ENCODE measurements around the gene PAM.

- TF ChIP-seq POLR2A (IDR thresholded peaks at IDR 0.05; ENCODE audit: low read depth, low read length) (no peak), MYC (IDR thresholded peaks at IDR 0.05; ENCODE audit: low read depth, low read length) (no peak), POLR2AphosphoS5 (IDR thresholded peaks at IDR 0.05; ENCODE audit: insufficient read depth, low read depth, low read length) (no peak), FOS (IDR thresholded peaks at IDR 0.05; ENCODE audit: borderline replicate concordance, insufficient read depth, low read length) (no peak)
- TF ChIP-seq, protein P1, sequence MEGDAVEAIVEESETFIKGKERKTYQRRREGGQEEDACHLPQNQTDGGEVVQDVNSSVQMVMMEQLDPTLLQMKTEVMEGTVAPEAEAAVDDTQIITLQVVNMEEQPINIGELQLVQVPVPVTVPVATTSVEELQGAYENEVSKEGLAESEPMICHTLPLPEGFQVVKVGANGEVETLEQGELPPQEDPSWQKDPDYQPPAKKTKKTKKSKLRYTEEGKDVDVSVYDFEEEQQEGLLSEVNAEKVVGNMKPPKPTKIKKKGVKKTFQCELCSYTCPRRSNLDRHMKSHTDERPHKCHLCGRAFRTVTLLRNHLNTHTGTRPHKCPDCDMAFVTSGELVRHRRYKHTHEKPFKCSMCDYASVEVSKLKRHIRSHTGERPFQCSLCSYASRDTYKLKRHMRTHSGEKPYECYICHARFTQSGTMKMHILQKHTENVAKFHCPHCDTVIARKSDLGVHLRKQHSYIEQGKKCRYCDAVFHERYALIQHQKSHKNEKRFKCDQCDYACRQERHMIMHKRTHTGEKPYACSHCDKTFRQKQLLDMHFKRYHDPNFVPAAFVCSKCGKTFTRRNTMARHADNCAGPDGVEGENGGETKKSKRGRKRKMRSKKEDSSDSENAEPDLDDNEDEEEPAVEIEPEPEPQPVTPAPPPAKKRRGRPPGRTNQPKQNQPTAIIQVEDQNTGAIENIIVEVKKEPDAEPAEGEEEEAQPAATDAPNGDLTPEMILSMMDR (IDR thresholded peaks at IDR 0.05; ENCODE audit: extremely low read depth in 1 of 2, insufficient read depth in 1 of 2, low read depth in 1 of 2, low read length in 2 of 2), result no peak
Observed at GRCh38 chr5:102946414-102946813, 191.3 kb downstream of the PAM start.
